Choroid plexus epithelial cell (primary cell): ENCODE data around the gene GTF2F2.
A peak's percentile ranks its signal among the peaks of the same experiment; 100 is the strongest.
"Not testable (repeated sequence)": the region's sequence is repeated elsewhere in the genome, so short reads cannot be mapped to it uniquely, and the experiment has no call there.

Experiments used
- DNase-seq: peaks from one replicate; pipeline ENCODE4 v3.0.0-alpha.2; 2010; ENCODE audit warnings: low read depth
- H3K4me3 ChIP-seq: 2 replicates; pipeline ENCODE4 v1.5.1; 2011; ENCODE audit warnings: low read depth, mild to moderate bottlenecking, control low read depth, low read length, moderate library complexity
- CTCF ChIP-seq: conservative IDR thresholded peaks from 2 replicates; pipeline ENCODE4 v1.5.1; 2011; ENCODE audit warnings: low read depth, mild to moderate bottlenecking, control low read depth, inconsistent platforms, low read length, moderate library complexity

GTF2F2 gene

DNA sequence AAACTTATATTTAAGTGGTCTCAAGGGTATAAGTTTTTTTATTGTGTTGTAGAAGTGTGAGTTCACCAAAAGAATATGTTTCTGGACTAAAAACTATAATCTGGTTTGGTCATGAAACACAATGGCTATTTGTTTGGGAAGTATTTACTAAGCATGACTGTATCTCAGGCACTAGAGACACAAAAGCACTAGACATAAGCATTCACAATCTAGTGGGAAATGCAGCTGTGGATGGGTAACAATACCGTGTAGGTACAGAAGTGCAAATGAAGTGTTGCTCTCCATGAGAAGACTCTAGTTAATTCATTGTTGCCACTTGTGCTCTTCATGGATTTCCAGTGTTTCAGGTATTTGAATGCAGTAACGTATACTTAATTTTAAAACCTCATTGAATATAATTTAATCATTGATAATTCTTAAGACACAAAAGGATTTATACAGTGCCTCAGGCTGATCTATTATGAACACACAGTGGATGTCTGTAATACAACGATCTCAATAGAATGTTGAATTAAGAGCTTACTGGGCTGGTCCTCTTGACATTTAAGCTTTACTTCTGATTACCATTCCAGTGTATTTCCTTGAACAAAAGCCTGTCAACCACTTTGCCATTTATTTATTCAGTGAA, 169.7 kb downstream of the GTF2F2 start:
- no peak overlapping the region for H3K4me3 ChIP-seq
- no peak for TF ChIP-seq CTCF
- DNase-seq = no peak

- no peak for DNase-seq
- no peak for TF ChIP-seq CTCF
- no peak overlapping the region for H3K4me3 ChIP-seq
Observed at GRCh38 chr13:45292176-45292575, 171.9 kb downstream of the GTF2F2 start.

- DNase-seq = peak; percentile 97
- TF ChIP-seq CTCF = no peak
- no peak overlapping the region for H3K4me3 ChIP-seq
Observed at GRCh38 chr13:45295536-45295935, 175.2 kb downstream of the GTF2F2 start.

DNA sequence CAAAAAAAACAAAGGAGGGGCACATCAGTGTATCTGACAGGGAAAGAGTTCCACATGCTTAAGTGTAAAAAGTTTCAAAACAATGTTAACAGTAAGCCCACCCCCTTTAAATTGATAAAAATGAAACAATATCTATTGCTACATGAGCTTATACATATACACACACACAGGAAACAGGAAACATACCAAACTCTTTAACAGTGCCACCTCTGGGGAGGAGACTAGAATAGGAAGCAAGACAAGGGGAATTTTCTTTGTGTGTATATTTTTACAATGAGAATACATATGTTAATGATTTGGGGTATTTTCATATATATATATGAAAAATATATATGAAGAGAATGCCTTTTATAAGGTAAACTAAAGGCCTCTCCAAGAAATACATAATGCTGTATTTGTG, 175.9 kb downstream of the GTF2F2 start:
- no peak for TF ChIP-seq CTCF
- H3K4me3 ChIP-seq = no peak overlapping the region
- peak; percentile 60 for DNase-seq

- peak; percentile 41 for DNase-seq
- TF ChIP-seq CTCF = no peak
- H3K4me3 ChIP-seq = no peak overlapping the region
Observed at GRCh38 chr13:45297456-45298205, 177.3 kb downstream of the GTF2F2 start.

DNA sequence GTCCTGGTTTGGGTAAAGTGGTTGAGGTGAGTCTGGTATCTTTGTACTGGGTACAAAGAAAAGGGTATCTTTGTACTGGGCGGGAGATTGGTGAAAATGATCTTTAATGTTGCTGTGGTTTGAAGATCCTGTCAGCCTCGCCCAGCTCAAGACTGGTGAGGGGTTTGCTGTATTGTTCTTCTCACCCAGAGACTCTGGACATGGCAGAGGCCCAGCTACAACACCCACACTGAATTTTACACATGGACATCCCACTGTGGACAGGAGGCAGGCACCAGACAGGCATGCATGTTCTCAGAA, 177.8 kb downstream of the GTF2F2 start:
- TF ChIP-seq CTCF = no peak
- no peak overlapping the region for H3K4me3 ChIP-seq
- no peak for DNase-seq

GRCh38 chr13:45298550-45298949, 178.2 kb downstream of the GTF2F2 start:
- H3K4me3 ChIP-seq, DNase-seq: not testable (repeated sequence)
